H9 (cell line): ENCODE results near the gene FAM193B. TPM values are rescaled to one million over a fixed set of nuclear protein-coding genes. Genes with fewer than 3 reads are reported as not detected.
A peak's percentile ranks its signal among the peaks of the same experiment; 100 is the strongest.

Experiments
- DNase-seq: peaks from one replicate; pipeline ENCODE4 v3.0.0-alpha.2; 2017
- H2AFZ ChIP-seq: one replicate; pipeline ENCODE4 v1.6.1; 2013; ENCODE audit warnings: mild to moderate bottlenecking, low read length, control low read depth, moderate library complexity
- H2AK5ac ChIP-seq: 2 replicates; pipeline ENCODE4 v1.6.1; 2013; ENCODE audit warnings: low read length, control low read depth, mixed read lengths; ENCODE audit not compliant: insufficient read length
- H2BK120ac ChIP-seq: one replicate; pipeline ENCODE4 v1.6.1; 2013; ENCODE audit warnings: low read depth, mild to moderate bottlenecking, low read length, control low read depth, inconsistent platforms; ENCODE audit not compliant: poor library complexity, severe bottlenecking
- H2BK12ac ChIP-seq: 2 replicates; pipeline ENCODE4 v1.6.1; 2013; ENCODE audit warnings: low read length, control low read depth, mixed read lengths, low read depth; ENCODE audit not compliant: insufficient read length
- H2BK15ac ChIP-seq: 2 replicates; pipeline ENCODE4 v1.6.1; 2013; ENCODE audit warnings: low read depth, low read length, control low read depth
- H2BK20ac ChIP-seq: one replicate; pipeline ENCODE4 v1.6.1; 2013; ENCODE audit warnings: low read depth, mild to moderate bottlenecking, low read length, control low read depth, inconsistent platforms; ENCODE audit not compliant: poor library complexity, severe bottlenecking
- H2BK5ac ChIP-seq: 2 replicates; pipeline ENCODE4 v1.6.1; 2013; ENCODE audit warnings: low read length, control low read depth, mixed read lengths; ENCODE audit not compliant: insufficient read length
- H3K14ac ChIP-seq: 2 replicates; pipeline ENCODE4 v1.6.1; 2013; ENCODE audit warnings: low read length, control low read depth; ENCODE audit not compliant: insufficient read depth
- H3K18ac ChIP-seq: 2 replicates; pipeline ENCODE4 v1.6.1; 2013; ENCODE audit warnings: low read depth, mild to moderate bottlenecking, mixed read lengths, low read length, control low read depth; ENCODE audit not compliant: insufficient read length
- H3K23ac ChIP-seq: 2 replicates; pipeline ENCODE4 v1.6.1; 2013; ENCODE audit warnings: low read length, control low read depth, mixed read lengths, low read depth; ENCODE audit not compliant: insufficient read length
- H3K23me2 ChIP-seq: 2 replicates; pipeline ENCODE4 v1.6.1; 2013; ENCODE audit warnings: low read depth, mild to moderate bottlenecking, mixed read lengths, low read length, control low read depth; ENCODE audit not compliant: insufficient read length, poor library complexity, severe bottlenecking
- H3K27ac ChIP-seq: 2 replicates; pipeline ENCODE4 v1.5.1; 2013; ENCODE audit warnings: low read length, control low read depth, mixed read lengths, low read depth; ENCODE audit not compliant: insufficient read length
- H3K27me3 ChIP-seq: 2 replicates; pipeline ENCODE4 v1.6.1; 2013; ENCODE audit warnings: low read length, control low read depth, inconsistent platforms; ENCODE audit not compliant: insufficient read depth
- H3K4ac ChIP-seq: 2 replicates; pipeline ENCODE4 v1.6.1; 2013; ENCODE audit warnings: low read depth, mild to moderate bottlenecking, control low read depth, inconsistent platforms, low read length, moderate library complexity
- H3K4me1 ChIP-seq: 2 replicates; pipeline ENCODE4 v1.6.1; 2013; ENCODE audit warnings: low read length, control low read depth, inconsistent platforms; ENCODE audit not compliant: insufficient read depth
- H3K4me2 ChIP-seq: 2 replicates; pipeline ENCODE4 v1.6.1; 2013; ENCODE audit warnings: low read length, control low read depth, mixed read lengths; ENCODE audit not compliant: insufficient read length, insufficient read depth
- H3K56ac ChIP-seq: 2 replicates; pipeline ENCODE4 v1.6.1; 2013; ENCODE audit warnings: low read depth, mild to moderate bottlenecking, mixed read lengths, low read length, control low read depth; ENCODE audit not compliant: insufficient read length
- H3K79me1 ChIP-seq: 2 replicates; pipeline ENCODE4 v1.6.1; 2013; ENCODE audit warnings: low read depth, mild to moderate bottlenecking, moderate library complexity, low read length, control low read depth, inconsistent platforms; ENCODE audit not compliant: insufficient read depth, poor library complexity, severe bottlenecking
- H3K79me2 ChIP-seq: 2 replicates; pipeline ENCODE4 v1.6.1; 2013; ENCODE audit warnings: low read length, control low read depth, inconsistent platforms; ENCODE audit not compliant: insufficient read depth
- H3K9ac ChIP-seq: 2 replicates; pipeline ENCODE4 v1.6.1; 2013; ENCODE audit warnings: low read length, control low read depth, mixed read lengths; ENCODE audit not compliant: insufficient read length; ENCODE audit errors: extremely low read depth
- H3K9me3 ChIP-seq: one replicate; pipeline ENCODE4 v1.6.1; 2013; ENCODE audit warnings: low read depth, low read length, inconsistent platforms; ENCODE audit not compliant: control insufficient read depth
- H3T11ph ChIP-seq: one replicate; pipeline ENCODE4 v1.6.1; 2013; ENCODE audit warnings: mild to moderate bottlenecking, low read length, control low read depth, inconsistent platforms
- H4K20me1 ChIP-seq: one replicate; pipeline ENCODE4 v1.6.1; 2013; ENCODE audit not compliant: control insufficient read depth, insufficient read length, insufficient read depth
- H4K5ac ChIP-seq: 2 replicates; pipeline ENCODE4 v1.6.1; 2013; ENCODE audit warnings: low read depth, mild to moderate bottlenecking, mixed read lengths, low read length, control low read depth; ENCODE audit not compliant: insufficient read length
- H4K8ac ChIP-seq: replicated peaks from 2 replicates; pipeline ENCODE4 v1.6.1; 2013; ENCODE audit warnings: low read length, control low read depth, mixed read lengths, low read depth; ENCODE audit not compliant: insufficient read length
- H4K91ac ChIP-seq: 2 replicates; pipeline ENCODE4 v1.6.1; 2013; ENCODE audit warnings: low read depth, mild to moderate bottlenecking, moderate library complexity, mixed read lengths, low read length, control low read depth; ENCODE audit not compliant: insufficient read length
- H3K27ac Mint-ChIP-seq, 3 experiments: 2 replicates in 2 of 3; 3 replicates in 1 of 3; pipeline ENCODE4 v1.8.0; 2020 to 2021; ENCODE audit warnings: mixed read lengths in 3 of 3, mild to moderate bottlenecking in 1 of 3, moderate library complexity in 1 of 3
- H3K27me3 Mint-ChIP-seq: 2 replicates; pipeline ENCODE4 v1.8.0; 2021; ENCODE audit warnings: low read depth, mild to moderate bottlenecking, moderate library complexity, mixed read lengths
- H3K36me3 Mint-ChIP-seq, 3 experiments: 2 replicates in 2 of 3; 3 replicates in 1 of 3; pipeline ENCODE4 v1.8.0; 2020 to 2021; ENCODE audit warnings: low read depth in 3 of 3, mixed read lengths in 3 of 3; ENCODE audit not compliant: insufficient read depth in 1 of 3
- H3K4me1 Mint-ChIP-seq, 2 experiments: 2 replicates each; pipeline ENCODE4 v1.8.0; 2020; ENCODE audit warnings: mixed read lengths in 2 of 2
- H3K4me3 Mint-ChIP-seq, 2 experiments: 2 replicates in 1 of 2; 3 replicates in 1 of 2; pipeline ENCODE4 v1.8.0; 2020 to 2021; ENCODE audit warnings: mild to moderate bottlenecking in 2 of 2, mixed read lengths in 2 of 2, moderate library complexity in 1 of 2
- H3K9me3 Mint-ChIP-seq, 2 experiments: 2 replicates in 1 of 2; 3 replicates in 1 of 2; pipeline ENCODE4 v1.8.0; 2020; ENCODE audit warnings: mild to moderate bottlenecking in 2 of 2, mixed read lengths in 2 of 2, moderate library complexity in 1 of 2
- CTCF ChIP-seq: fragments of 200-600 bp; sonication (generic); conservative IDR thresholded peaks from 3 replicates; pipeline ENCODE4 v1.8.0; 2021; ENCODE audit warnings: antibody characterized with exemption, mild to moderate bottlenecking
- WGBS: extraction: QIAGEN DNeasy Blood & Tissue Kit; methylation state at CpG from one replicate; pipeline ENCODE4 v1.1.7; 2013; ENCODE audit warnings: missing lambda C conversion rate, low lambda C conversion rate, mixed read lengths; ENCODE audit not compliant: insufficient read length; ENCODE audit errors: extremely low coverage; 5-methylcytosine and 5-hydroxymethylcytosine counted together
- total RNA-seq: library from RNA; stranded (reverse); gene quantifications from 2 replicates; pipeline ENCODE4 v1.2.1, GENCODE V29; 2021

The FAM193B gene
- total RNA-seq, 1 experiment from 2014 or later: 71.5 TPM

- no peak overlapping the region for H4K91ac ChIP-seq
- H4K8ac ChIP-seq: no peak overlapping the region
- no peaks in the 10 kb centered on the region for H4K20me1 ChIP-seq
- no peak for DNase-seq
- H3K4me1 ChIP-seq: peaks cover 24% of the 10 kb centered on the region; the same call in 1 of the 2 replicates
- no peak overlapping the region for H3K9ac ChIP-seq
- no peak overlapping the region for H3K56ac ChIP-seq
- H3T11ph ChIP-seq: no peak overlapping the region
- H3K9me3 ChIP-seq: no peaks in the 10 kb centered on the region
- no peak overlapping the region for H2BK120ac ChIP-seq
- no peak for TF ChIP-seq CTCF
- Mint-ChIP-seq H3K27me3 (no peaks in the 10 kb centered on the region; the same call in 1 of the 2 replicates), H3K4me3 (peak overlapping the region; percentile 59 to 81), H3K4me1 (peaks cover 44 to 64% of the 10 kb centered on the region in 2 experiments), H3K27ac (peak overlapping the region; percentile 32 to 86 (median 70); a peak in 5 of 7 replicates), H3K36me3 (peaks cover 19 to 35% (median 34%) of the 10 kb centered on the region in 3 experiments; a peak in 6 of 7 replicates), H3K9me3 (no peaks in the 10 kb centered on the region)
- H3K23me2 ChIP-seq: peaks cover 4% of the 10 kb centered on the region
- no peak overlapping the region for H2AK5ac ChIP-seq
- no peak overlapping the region for H2BK15ac ChIP-seq
- no peak overlapping the region for H2AFZ ChIP-seq
- H2BK5ac ChIP-seq: no peak overlapping the region
- H3K79me1 ChIP-seq: peaks cover 10% of the 10 kb centered on the region
- peak overlapping the region; percentile 61 for H3K4me2 ChIP-seq
- H2BK20ac ChIP-seq: no peak overlapping the region
- no CpG with 5 or more reads among the region's 7 CpGs for WGBS
- no peak overlapping the region for H3K4ac ChIP-seq
- H3K23ac ChIP-seq: no peak overlapping the region
- H3K18ac ChIP-seq: no peak overlapping the region
- no peaks in the 10 kb centered on the region for H3K27me3 ChIP-seq
- peak overlapping the region; percentile 18; the same call in 1 of the 2 replicates for H3K14ac ChIP-seq
- H3K79me2 ChIP-seq: peaks cover 26% of the 10 kb centered on the region; the same call in 1 of the 2 replicates
- no peak overlapping the region for H2BK12ac ChIP-seq
- no peak overlapping the region for H4K5ac ChIP-seq
- no peak overlapping the region for H3K27ac ChIP-seq
Measured at GRCh38 chr5:177474002-177474476, 80.3 kb downstream of the FAM193B start.
